Stimulated activated CD4-positive, alpha-beta T cell treated with anti-CD3 and anti-CD28 coated beads, TNF-alpha, amount 100 ng/mL, for 1 hour (primary cell): ENCODE results near the gene ZRANB1.
"Not testable (repeated sequence)": the region's sequence is repeated elsewhere in the genome, so short reads cannot be mapped to it uniquely, and the experiment has no call there.

Experiments used
- DNase-seq, 3 donors: peaks; one replicate each; pipeline ENCODE4 v3.0.0-alpha.2; 2020; ENCODE audit warnings: low read depth in 3 of 3, low spot score in 1 of 3

ZRANB1 gene

DNA sequence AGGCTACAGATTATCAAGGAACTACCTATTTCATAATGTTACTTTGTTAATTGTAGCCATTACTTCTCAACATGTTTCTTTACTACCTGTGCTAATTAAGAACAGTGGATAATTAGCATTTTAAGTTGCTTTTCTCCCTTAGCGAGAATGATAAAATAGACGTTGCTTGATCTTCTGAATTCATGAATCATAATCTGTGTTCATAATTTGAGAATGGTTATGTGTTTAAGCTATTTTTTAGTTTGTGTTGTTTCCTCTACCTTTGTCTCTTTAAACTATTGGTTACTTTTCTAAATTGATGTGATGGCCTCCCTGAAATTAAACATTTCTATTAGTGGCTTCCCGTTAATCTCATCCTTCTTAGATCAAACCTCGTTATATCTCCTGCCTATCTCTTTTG, at the start of gene ZRANB1:
Gene ZRANB1, plus strand, starts transcription at position 301 of the 400 bp plus-strand sequence. CDS start 371 bp downstream, outside the sequence.
- no peak for DNase-seq

DNA sequence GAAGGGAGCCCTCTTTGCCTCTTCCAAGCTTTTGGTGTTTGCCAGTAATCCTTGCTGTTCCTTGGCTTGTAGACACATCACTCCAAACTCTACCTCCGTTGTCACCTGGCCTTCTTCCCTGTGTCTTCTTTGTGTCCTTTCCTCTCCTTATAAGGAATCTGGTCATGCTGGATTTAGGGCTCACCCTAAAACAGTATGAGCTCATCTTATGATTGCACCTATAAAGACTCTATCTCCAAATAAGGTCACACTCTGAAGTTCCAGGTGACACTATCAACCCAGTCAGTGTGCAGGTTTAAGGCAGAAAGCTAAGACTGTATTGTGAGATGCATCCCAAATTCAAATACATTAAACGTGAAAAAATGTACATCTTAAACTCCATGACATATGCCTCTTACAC, 49.0 kb upstream of the ZRANB1 start:
- no peak for DNase-seq

DNA sequence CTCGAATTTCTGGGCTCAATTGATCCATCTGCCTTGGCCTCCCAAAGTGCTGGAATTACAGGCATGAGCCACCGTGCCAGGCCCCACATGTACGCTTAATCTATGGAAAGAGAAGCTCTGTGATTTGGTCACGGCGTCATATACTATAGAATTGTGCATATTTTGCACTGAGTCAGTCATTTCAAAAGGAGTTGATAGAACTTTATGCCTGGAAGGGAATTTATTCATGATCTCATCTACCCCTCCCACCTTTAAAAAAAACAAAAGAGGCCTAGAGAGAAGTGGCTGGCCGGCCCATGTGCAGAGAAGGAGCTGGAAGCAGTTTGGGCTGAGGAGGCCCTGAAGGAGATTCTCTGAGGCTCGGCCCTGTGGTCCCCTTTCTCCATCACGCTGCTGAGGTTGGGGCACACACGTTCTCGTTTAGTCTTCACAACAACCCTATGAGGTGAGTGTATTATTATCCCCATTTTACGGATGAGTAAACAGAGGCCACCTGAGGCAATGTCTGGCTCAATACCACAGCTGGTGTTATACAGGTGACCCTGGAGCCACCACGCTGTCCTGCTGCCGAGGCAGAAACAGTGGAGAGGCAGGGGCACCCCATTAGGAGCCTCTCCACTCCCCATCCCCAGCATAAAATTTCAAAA, 47.2 kb upstream of the ZRANB1 start:
- no peak for DNase-seq

DNA sequence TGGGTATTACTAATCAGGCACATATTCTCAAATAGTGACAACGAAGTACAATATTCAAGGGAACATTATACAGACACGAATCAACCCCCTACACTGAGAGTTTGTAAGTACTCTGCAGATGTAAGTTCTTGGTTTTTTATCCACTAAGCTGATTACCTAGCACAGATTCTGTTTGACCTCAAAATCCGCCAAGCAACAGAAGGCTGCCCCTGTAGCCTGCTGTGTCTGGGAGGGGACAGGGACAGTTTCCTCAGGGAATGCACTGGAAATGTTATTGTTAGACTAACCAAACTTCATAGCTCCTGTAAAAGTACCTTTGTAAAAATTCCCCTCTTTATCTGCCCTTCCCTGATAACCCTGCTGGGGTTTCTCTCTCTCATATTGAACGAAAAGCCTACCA, 45.2 kb upstream of the ZRANB1 start:
- DNase-seq: no peak

DNA sequence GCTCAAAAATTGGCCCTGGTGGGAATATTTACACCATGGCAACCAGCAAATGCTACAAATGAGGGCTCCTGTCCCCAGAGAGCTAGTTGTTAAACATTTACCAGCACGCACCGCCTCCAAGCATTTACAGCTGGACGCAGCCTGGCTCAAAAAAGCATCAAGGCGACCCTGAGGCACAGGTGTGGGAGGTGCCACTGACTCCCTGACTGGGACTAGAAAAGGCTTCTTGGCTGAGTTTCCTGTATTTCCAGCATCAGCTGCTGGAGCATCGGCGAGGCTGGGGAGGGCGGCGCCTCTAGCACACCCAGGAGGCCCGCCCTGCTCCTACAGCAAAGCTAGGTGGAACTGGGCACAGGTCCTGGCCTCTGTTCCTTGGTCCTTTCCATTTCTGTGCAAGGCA, 43.5 kb upstream of the ZRANB1 start:
- DNase-seq: no peak

DNA sequence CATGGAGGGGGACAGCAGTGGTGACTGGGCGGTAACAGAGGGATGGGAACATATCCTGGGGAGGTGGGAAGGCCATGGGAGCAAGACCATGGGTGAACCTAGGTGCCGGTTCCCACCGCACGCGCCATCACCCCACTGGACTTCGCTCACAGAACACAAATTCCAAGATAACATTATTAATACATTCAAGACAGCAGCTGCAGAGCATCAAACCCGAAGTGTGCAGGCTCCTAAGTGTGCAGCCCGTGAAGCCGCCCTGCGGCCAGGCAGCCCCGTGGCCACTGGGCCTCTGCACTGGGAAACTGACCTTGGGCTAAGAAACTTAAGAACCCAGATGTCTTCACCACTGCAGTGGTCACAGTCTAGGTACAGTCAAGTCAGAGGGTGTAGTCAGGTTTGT, 42.8 kb upstream of the ZRANB1 start:
- DNase-seq: no peak

DNA sequence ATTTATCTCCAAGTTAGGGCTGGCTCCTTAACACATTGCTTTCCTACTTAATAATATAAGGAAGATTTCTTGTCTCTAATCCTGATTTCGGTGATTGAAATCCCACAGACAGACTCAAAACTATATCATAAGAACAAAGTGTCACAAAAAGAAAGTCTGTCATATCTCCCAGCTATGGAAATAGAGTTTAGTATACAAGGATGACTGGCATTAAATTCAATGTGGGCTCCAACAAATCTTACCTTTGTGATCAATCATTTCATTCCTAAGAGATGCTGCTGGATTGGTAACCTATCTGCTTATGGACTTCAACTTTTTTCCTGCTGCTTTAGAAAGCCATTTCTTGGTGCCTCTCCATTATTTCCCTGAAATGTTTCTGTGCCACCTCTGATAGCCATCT, 39.5 kb upstream of the ZRANB1 start:
- no peak for DNase-seq

DNA sequence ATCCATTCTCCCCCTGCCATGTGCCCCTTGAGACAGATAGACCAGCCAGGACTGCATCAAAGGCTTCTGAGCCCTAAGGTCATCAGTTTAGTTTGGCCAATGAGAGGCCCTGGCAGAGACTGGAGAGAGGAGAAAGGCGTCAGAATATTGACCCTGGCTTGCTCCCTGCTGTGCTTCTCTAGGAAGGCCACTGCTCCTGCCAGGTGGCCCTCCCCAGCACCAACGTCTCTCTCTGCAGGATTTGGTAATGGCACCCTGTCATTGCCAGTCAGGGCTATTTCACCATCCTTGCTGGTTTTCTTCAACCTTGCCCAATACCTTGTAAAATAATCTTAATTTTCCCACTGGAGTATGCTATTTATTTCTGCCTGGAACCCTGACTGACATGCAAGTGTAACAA, 38.8 kb upstream of the ZRANB1 start:
- no peak for DNase-seq

DNA sequence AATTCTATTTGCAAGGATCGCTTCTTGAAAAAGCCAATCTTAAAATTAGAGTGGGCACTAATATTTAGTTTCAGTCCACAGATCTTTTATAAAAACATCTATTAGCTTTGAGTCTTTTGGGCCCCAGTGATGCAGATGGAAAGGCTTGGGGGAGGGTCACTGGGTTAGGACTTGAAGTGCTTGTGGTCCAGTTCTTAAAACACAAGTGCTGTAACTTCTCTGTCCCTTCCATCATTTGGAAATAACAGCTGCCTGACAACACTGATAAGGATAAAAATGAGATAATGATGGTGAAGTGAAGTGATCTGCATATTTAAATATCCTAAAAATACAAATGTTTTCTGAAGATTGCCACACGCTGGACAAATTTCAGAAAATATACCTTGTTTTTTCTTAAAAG, 37.1 kb upstream of the ZRANB1 start:
- DNase-seq: no peak

DNA sequence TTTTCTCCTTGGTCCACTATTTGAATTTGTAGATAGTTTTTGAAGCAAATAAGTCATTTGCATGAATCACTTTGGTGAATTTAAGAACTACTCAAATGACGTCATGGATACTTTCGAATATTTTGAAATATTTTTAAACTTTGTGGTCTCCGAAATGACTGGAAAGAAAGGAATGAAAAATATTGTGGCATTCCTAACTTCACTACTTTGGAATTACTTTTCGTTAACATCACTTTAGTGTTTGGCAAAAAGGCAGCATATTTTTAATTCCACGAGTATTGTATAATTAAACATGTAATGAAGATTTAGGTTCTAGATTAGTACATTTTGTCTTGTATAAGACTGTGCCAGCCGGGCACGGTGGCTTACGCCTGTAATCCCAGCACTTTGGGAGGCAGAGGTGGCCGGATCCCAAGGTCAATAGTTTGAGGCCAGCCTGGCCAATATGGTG, 35.3 kb upstream of the ZRANB1 start:
- no peak for DNase-seq

DNA sequence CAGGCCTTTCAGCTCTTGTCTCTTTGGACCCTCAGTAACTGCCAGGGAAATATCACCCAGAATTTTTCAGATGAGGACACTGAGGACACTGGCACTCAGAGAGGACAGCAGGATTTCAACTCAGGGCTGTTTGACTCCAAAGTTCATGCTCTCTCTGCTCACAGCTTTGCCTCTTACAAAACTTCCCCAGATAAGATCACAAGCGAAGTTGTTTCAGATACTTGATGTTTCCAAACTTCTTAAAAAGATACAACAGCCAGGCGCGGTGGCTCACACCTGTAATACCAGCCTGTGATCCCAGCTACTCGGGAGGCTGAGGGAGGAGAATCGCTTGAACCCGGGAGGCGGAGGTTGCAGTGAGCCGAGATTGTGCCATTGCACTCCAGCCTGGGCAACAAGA, 32.4 kb upstream of the ZRANB1 start:
- no peak for DNase-seq

DNA sequence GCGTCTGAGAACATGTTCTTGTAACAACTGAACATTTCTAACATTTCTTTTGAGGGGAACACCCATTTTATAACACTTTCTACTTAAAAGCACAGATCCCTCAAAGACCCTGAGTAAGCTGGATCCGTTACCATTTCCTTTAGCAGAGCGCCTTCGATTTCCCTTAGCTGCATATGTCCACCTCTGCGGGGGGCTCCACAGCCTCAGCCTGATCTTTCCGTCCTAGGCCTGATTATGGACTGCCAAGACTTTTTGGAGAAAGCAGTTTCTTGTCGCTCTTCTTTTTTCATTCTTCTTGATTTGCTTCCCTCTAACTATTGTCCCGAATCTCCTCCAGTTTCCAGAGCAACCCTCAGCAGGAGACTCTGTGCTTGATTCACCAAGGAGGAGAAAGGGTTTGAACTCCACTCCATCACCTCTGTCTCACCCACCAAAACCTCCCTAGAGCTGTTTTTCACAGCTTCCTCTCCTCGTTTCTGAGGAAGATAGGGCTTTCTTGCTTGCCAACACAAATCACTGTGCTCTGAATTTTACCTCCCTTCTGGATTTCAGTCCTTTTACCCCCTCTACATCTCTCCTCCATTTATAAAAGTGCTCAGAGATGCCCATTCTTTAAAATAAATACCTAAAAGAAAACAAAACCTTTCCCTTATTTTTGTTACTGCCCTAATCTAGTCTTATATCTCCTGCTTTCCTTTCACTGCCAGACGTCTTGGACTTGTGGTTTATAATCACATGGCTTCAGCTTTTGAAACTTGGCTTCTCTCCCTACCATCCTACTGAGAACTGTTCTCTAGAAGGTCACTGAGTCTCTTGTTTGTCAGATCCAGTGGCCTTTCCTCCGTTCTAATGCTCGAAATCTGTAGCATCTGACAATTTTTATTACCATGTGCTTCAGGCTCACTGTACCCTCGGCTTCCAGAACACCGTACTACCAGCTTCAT, 30.5 kb upstream of the ZRANB1 start:
- no peak for DNase-seq

DNA sequence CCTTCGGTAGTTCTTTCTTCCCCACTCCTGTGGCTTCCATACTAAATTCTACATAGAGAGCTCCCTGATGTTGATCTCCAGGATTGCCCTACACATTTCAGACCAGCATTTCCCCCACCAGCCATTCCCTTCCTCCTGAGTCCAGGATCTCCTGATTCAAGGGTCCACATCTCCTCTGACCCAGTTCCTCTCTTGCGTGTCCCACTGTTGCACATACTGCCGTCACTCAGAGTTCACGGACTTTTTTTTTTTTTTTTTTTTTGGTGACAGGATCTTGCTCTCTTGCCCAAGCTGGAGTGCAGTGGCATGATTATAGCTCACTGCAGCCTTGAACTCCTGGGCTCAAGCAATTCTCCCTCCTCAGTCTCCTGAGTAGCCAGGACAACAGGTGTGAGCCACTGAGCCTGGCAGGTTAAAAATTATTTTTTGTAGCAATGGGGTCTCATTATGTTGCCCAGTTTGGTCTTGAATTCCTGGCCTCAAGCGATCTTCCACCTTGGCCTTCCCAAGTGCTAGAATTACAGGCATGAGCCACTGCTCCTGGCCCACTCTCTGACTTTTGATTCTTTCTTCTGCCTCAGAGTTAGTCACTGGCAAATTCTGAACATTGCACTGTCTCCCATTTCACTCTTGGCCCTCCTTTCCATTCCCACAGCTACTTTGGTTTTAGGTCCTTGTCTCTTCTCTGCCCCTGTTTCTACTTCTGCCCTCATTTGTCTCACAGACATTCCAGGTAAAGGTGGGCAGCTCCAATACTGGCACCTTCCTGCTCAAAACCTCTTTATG, 29.6 kb upstream of the ZRANB1 start:
- no peak for DNase-seq

DNA sequence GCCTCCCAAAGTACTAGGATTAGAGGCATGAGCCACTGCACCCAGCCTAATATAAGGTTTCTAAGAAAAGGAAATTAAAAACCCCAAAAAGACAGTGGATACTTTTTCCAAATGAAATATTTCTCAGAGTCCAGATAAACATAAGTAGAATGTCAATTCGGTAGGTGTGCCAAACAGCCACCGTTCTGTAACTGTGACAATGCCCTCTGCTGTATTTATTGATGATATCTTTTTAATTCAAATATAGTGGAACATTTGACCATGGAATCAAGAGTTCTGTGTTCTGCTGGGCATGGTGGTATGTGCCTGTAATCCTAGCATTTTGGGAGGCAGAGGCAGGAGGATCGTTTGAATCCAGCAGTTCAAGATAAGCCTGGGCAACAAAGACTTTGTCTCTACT, 28.8 kb upstream of the ZRANB1 start:
- no peak for DNase-seq

DNA sequence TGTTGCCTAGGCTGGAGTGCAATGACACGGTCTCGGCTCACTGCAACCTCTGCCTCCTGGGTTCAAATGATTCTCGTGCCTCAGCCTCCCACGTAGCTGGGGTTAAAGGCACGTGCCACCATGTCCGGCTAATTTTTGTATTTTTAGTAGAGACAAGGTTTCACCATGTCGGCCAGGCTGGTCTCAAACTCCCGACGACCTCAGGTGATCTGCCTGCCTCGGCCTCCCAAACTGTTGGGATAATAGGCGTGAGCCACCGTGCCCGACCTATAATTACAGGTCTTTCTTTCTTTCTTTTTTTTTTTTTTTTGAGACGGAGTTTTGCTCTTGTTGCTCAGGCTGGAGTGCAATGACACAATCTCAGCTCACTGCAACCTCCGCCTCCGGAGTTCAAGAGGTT, 27.5 kb upstream of the ZRANB1 start:
- DNase-seq: not testable (repeated sequence)

DNA sequence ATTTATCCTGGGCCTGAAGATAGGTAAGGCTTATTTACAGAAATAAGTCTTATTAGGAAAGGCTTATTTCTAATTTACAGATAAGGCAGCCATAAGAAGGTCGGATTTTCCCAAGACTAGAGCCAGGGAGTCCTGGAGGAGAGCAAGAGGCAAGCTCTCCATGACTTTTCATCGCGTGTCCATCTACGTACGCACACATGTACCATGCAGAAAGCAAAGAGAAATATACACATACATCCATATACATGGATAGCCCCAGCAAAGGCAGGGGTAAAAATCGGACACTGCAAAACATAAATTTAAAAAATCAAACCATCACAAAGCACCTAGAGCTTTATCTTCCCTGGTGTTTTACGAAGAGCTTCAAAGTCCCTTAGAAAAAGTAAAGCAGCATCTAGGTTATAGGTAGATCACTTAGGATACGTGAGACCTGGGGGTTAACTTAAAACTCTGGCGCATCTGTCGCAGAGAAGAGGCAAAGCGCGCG, 25.8 kb upstream of the ZRANB1 start:
- no peak for DNase-seq

DNA sequence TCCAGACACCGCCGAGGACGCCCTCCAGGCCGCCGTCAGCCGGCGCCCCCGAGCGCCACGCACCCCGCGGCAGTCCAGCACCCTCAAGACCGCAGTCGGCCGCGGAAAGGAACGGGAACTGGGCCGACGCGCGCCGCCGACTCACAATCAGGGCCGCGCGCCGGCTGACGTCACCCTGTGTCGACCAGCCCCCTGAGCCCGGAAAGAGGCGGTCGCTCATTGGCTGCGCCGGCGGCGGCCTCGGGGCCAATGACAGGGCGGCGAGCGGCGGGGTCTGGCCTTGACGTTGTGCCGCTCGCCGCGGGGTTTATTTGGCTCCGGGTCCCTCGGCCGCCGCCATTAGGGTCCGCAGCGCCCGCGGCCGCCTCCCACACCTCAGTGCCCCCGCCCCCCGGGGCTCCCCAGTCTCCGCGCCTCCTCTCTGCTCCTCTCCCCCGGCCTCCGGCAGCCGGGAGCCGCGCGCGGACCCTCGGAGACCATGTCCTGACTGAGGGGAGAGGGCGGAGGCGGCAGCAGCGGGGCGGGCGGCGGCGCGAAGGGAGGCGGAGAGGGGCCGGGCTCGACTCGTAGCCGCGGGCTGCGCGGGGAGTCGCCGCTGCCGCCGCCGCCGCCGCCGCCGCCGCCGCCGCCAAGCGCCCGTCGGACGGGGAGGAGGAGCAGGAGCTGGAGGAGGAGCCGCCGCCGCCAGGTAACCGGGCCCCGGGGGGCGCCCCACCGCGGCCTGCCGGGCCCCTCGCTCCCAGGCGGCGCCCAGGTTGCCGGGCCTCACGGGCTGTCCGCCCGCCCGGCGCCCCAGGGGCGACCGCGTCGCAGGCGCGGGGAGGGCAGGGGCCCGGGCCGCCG, 25.1 kb upstream of the ZRANB1 start:
- peak; percentile 87 to 96 (median 91) for DNase-seq

DNA sequence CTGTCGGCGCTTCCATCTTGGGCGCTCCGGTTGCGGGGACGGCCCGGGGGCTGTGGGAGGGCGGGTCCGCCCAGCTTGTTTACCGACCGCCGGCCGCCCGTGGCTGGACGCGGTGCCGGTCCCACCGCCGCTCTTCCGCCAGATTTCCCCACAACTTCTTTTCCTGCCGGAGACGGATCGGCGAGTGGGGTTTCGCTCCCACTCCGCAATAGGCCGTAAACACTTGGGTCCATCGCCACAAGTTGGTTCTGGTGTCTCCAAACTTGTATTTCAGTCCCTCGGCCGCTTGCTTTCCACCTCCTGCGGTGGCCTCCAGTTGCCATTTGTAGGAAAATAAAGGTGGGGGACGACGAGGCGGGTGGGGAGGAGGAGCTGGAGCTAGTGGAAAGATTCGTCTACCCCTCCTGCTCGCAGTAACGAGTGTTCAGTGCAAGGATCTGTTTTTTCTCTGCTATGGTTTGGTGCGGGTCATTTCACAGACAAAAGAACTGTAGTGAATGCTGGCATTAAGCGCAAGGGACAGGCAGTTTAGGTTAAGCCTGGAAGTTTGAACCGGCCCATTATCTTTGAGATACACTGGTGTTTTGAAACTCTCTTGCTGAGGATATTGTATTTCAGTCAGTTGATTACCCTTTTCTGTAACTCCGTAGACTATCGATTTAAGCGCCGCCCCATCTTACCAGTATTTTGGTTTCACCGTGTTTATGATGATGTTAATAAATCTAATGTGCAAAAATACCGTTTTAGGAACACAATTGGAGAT, 24.3 kb upstream of the ZRANB1 start:
- DNase-seq: peak in 1 of 3 donors; percentile 9

DNA sequence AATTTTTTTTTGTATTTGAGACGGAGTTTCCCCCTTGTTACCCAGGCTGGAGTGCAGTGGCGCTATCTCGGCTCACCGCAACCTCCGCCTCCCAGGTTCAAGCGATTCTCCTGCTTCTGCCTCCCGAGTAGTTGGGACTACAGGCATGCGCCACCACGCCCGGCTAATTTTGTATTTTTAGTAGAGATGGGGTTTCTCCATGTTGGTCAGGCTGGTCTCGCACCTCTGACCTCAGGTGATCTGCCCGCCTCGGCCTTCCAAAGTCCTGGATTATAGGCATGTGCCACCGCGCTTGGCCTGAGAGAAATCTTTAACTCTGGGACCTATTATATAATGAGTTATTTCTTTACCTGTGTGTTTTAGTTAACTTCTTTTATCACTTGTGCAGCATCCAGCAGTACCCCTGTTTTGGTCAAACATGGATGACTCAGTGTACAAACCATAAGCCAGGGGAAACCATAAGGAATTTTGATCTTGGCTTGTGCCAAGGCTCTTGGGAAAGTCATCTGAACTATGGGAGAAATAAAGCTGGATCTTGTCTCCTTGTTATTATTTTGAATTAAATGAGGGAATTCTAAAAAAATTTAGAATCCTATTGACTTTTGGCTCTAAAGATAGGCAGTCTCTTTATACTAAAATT, 23.6 kb upstream of the ZRANB1 start:
- DNase-seq: no peak
